Neuron (in vitro differentiated cells): ENCODE data around the gene LRRC49.
"Not testable (repeated sequence)": the region's sequence is repeated elsewhere in the genome, so short reads cannot be mapped to it uniquely, and the experiment has no call there.

Experiments used
- H2AFZ ChIP-seq: one replicate; pipeline ENCODE4 v1.6.1; 2013; ENCODE audit warnings: low read depth, mild to moderate bottlenecking, inconsistent platforms, low read length, moderate library complexity
- H3K27me3 ChIP-seq: one replicate; pipeline ENCODE4 v1.6.1; 2013; ENCODE audit warnings: low read length; ENCODE audit not compliant: insufficient read depth
- H3K36me3 ChIP-seq: one replicate; pipeline ENCODE4 v1.6.1; 2013; ENCODE audit warnings: low read length; ENCODE audit not compliant: insufficient read depth
- H3K4me1 ChIP-seq: one replicate; pipeline ENCODE4 v1.6.1; 2013; ENCODE audit warnings: low read length; ENCODE audit not compliant: insufficient read depth
- H3K4me3 ChIP-seq: 2 replicates; pipeline ENCODE4 v1.5.1; 2013; ENCODE audit warnings: mild to moderate bottlenecking, low read length, moderate library complexity
- H3K9me3 ChIP-seq: one replicate; pipeline ENCODE4 v1.6.1; 2013; ENCODE audit warnings: low read length

Gene LRRC49

DNA sequence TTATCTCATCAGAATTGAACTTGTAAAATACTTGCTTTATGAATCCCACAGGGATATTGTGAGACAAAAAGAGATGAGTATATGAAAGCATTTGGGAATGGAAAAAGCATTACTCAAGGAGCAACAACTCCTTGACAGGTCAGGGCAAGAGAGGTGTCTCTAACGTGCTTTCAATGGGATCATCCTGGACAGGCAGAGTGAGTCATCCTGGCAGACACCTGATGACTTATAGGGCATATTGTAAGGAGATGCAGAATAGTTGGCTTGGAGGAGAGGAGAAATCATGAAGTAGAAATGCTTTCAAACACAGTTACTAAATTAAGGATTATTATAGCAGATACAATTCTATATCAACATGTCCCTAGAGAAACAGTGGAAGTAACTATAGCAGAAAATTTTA, 150.7 kb downstream of the LRRC49 start:
- Histone ChIP-seq H3K27me3 (no peaks in the 10 kb centered on the region), H2AFZ (no peak overlapping the region), H3K36me3 (peaks cover under 1% of the 10 kb centered on the region), H3K4me3 (no peak overlapping the region), H3K4me1 (no peaks in the 10 kb centered on the region), H3K9me3 (no peaks in the 10 kb centered on the region)

DNA sequence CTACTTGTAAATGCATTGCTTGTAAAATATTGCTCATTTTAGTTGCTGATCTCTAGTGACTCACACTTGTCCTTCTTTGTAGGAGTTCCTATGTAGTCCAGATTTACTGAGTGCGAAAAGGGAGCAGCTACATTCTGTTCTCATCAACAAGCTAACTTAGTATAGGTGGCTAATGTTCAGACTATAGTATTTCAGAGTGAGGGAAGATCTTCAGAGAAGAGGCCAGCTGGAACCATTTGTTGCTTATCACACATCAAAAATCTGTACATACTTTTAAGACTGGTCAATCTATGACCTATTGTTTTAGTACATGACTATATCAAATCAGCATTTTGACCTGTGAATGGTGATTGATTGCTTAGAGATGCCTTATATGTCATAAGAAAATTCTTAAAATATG, 151.4 kb downstream of the LRRC49 start:
- no peaks in the 10 kb centered on the region for H3K36me3 ChIP-seq
- H3K4me3 ChIP-seq = no peak overlapping the region
- no peaks in the 10 kb centered on the region for H3K9me3 ChIP-seq
- no peak overlapping the region for H2AFZ ChIP-seq
- H3K27me3 ChIP-seq = no peaks in the 10 kb centered on the region
- no peaks in the 10 kb centered on the region for H3K4me1 ChIP-seq

DNA sequence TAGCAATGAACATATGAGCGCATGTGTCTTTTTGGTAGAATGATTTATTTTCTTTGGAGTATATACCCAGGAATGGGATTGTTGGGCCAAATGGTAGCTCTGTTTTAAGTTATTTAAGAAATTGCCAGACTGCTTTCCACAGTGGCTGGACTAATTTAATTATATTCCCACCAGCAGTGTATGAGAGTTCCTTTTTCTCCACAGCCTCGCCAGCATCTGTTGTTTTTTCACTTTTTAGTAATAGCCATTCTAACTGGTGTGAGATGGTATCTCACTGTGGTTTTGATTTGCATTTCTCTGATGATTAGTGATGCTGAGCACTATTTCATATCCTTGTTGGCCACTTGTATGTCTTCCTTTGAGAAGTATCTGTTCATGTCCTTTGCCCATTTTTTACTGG, 153.5 kb downstream of the LRRC49 start:
- not testable (repeated sequence) for H3K27me3 ChIP-seq, H3K4me3 ChIP-seq, H3K9me3 ChIP-seq, H3K36me3 ChIP-seq, H3K4me1 ChIP-seq, H2AFZ ChIP-seq

DNA sequence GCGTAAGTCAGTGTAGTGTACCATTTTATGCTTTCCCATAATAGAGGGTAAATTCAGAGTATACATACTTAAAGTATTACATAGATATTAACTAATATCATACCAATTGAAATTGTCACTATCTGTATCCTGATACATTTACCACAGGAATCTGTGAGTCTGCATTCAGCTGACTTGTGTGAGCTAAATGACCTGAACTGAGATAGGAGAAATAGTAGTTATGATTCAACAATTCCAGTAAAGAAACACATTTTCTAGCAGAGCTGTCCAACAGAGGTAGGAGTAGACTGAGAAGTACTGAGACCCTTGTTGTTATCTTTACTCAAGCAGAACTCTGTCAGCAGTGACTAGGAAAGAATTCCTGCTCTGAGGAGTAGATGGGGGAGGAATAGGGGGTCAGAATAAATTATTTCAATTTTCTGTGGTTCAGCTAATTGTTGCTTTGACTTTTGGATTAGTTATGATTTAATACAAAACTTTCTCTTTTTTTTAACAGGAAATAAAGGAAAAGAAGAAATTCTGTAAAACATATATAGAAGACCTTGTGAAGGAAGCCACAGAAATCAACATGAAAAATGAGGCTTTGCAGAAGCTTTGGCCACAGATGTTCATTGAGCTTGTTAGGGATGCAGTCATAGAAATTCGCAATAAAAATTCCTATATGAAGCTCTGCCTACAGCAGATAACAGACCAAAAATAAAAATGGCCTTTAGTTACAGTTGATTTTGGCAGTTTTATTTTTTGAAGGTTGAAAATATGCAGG, 156.5 kb downstream of the LRRC49 start:
- H3K4me1 ChIP-seq = no peaks in the 10 kb centered on the region
- H3K4me3 ChIP-seq = no peak overlapping the region
- H2AFZ ChIP-seq = no peak overlapping the region
- H3K36me3 ChIP-seq = peaks cover 4% of the 10 kb centered on the region
- H3K9me3 ChIP-seq = no peaks in the 10 kb centered on the region
- H3K27me3 ChIP-seq = no peaks in the 10 kb centered on the region

DNA sequence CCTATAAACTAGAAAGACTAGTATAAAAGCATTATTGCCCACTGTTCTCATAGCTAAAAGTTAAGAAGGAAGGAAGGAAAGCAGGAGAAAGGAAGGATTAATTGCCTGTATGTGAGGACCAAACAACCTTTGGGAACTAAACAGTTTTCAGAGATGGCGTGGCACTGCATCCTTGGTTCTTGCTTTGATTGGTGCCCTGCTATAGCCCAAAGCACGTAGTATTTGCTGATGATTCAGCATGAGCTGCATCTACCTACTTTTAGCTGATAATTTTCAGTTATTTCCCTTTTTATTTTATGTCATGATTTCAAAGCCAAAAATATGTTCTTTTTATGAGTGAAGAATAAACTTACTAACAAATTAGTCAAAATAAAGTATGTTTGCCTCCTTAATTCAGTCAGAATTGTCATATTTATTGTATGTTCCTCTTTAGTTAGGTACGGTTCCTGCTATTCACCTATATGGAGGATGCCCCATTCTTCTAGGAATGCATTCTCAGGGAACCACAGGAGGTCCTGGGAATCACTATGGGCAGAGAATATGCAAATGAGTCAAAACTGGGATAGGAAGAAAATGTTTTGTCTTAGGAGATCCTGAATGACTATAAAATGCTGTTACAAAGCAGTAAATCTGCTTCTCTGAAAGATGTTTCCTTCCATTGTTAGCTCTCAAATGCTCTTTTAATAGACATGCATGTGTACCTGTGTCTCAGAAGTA, 157.2 kb downstream of the LRRC49 start:
- H2AFZ ChIP-seq = no peak overlapping the region
- H3K27me3 ChIP-seq = no peaks in the 10 kb centered on the region
- peaks cover 4% of the 10 kb centered on the region for H3K36me3 ChIP-seq
- no peak overlapping the region for H3K4me3 ChIP-seq
- H3K4me1 ChIP-seq = peaks cover 1% of the 10 kb centered on the region
- H3K9me3 ChIP-seq = no peaks in the 10 kb centered on the region

DNA sequence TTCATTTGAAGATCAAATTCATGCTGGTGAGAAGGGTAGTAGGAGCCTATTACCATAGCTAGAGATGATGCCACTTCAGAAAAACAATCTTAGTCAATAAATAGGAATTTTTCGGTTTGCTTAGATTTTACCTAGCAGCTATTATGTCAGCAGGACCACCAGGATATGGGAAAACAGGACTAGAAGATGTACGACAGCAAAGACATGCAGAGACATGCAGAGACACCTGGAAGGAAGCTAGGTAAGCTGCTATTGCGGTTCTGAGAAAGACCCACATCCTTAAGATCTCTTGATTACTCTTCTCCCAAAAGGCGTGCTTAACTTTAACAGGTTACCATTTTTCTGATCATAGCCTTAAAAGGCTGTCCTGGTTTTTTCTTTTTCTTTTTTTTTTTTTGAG, 157.8 kb downstream of the LRRC49 start:
- Histone ChIP-seq H2AFZ (no peak overlapping the region), H3K9me3 (no peaks in the 10 kb centered on the region), H3K4me1 (peaks cover 1% of the 10 kb centered on the region), H3K36me3 (peaks cover 4% of the 10 kb centered on the region), H3K4me3 (no peak overlapping the region), H3K27me3 (no peaks in the 10 kb centered on the region)

DNA sequence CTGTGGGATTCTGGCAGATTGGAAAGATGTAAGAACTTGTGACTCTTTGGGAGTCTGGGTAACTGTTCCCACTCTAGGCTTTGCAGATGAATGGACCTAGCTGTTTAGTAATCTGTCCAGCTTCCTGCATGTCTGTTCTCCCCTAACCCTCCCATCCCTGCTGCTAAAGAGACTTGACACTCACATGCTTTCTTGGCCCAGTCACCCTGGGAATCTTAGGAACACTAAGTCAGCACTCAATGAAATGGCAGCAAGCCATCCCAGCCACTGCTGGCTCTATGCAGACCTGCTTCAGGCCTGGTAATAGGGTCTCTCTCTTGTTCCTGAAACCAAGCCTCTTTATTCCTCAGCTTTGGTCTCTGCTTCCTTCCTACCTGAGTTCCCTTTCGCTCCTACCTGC, 158.9 kb downstream of the LRRC49 start:
- no peaks in the 10 kb centered on the region for H3K9me3 ChIP-seq
- peaks cover 1% of the 10 kb centered on the region for H3K4me1 ChIP-seq
- peaks cover 4% of the 10 kb centered on the region for H3K36me3 ChIP-seq
- no peaks in the 10 kb centered on the region for H3K27me3 ChIP-seq
- no peak overlapping the region for H2AFZ ChIP-seq
- no peak overlapping the region for H3K4me3 ChIP-seq

DNA sequence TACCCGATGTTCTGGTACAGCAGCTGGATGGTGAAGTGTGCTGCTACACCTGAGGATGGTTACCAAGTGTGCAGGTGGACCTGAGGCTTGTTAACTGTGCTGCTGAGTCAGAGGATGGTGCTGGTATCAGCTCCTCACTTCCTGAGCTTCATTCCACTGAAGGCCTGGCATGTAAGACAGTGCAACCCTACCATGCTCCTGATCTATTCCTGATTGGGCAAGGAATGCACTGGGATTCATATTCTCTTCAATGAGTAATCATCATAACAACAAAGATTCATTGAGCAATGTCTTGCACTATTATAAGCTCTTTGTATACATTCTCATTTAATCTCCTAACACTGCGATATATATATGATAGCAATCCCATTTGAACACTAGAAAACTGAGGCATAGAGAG, 159.7 kb downstream of the LRRC49 start:
- no peaks in the 10 kb centered on the region for H3K9me3 ChIP-seq
- H3K4me1 ChIP-seq = peaks cover 1% of the 10 kb centered on the region
- H3K27me3 ChIP-seq = no peaks in the 10 kb centered on the region
- no peak overlapping the region for H3K4me3 ChIP-seq
- H3K36me3 ChIP-seq = peaks cover 4% of the 10 kb centered on the region
- no peak overlapping the region for H2AFZ ChIP-seq

DNA sequence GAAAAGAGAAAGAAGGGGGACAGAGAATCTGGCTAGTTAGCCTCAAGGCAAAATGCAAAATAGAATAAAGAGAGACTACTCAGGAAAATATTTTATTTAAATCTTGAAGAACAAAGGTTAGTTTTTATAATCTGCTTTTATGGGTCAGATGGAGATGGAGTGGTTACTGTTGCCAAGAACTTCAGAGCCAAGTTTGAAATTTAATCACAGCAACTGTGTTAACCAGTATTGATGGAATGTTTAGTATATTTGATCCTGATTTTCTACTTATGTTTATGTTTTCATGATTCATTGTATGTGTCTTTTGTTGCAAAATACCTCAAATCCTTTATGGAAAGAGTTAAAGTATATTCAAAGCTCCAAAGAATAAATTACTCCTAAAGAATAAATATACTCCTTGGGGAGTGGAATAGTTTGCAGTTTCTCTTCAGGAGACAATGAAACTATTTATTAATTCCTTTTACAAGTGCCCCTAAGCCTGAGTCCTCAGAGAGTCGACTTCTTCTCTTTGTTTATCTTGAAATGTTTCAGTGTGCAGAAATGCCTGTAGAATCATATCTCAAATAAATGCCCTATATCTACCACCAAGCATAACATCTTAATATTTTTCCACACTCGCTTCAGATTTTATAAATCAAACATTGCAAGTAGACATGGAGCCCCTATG, 161.8 kb downstream of the LRRC49 start:
- H3K27me3 ChIP-seq = no peaks in the 10 kb centered on the region
- H3K4me3 ChIP-seq = no peak overlapping the region
- H3K36me3 ChIP-seq = peaks cover 4% of the 10 kb centered on the region
- H2AFZ ChIP-seq = no peak overlapping the region
- peaks cover 1% of the 10 kb centered on the region for H3K4me1 ChIP-seq
- H3K9me3 ChIP-seq = no peaks in the 10 kb centered on the region

DNA sequence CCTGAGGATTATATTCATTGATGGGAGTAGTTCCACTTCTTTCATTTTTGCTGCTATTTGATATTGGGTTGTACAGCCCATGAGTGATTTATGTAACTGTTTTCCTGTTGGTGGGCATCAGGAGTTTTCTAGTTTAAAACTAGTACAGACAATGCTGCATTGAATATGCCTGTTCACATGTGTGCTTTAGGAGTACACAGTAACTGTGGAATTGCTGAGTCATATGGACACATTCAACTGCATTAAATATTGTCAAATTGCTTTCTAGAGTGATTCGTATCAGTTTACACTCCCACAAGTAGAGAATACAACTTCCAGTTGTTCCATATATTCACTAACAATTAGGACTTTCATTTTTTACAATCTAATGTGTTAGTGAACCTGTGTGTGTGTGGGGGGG, 162.8 kb downstream of the LRRC49 start:
- Histone ChIP-seq H2AFZ (no peak overlapping the region), H3K36me3 (peaks cover 1% of the 10 kb centered on the region), H3K4me3 (no peak overlapping the region), H3K27me3 (no peaks in the 10 kb centered on the region), H3K9me3 (no peaks in the 10 kb centered on the region), H3K4me1 (peaks cover 1% of the 10 kb centered on the region)

DNA sequence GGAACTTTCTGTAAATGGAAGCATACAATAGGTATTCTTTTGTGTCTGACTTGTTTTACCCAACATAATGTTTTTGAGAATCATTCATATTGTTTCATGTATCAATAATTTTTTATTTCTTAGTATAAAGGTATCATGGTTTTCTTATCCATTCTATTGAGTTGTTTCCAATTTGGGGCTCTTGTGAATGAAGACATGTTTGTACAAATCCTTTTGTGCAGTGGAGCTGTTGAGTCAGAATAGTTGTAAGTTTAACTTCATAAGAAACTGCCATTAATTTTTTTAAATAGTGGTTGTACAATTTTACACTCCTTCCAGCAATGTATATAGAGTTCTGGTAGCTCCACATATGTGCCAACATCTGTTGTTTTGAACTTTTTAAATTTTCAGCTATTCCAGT, 163.5 kb downstream of the LRRC49 start:
- Histone ChIP-seq H3K36me3 (no peaks in the 10 kb centered on the region), H3K27me3 (no peaks in the 10 kb centered on the region), H3K9me3 (no peaks in the 10 kb centered on the region), H3K4me1 (peaks cover 1% of the 10 kb centered on the region), H3K4me3 (no peak overlapping the region), H2AFZ (no peak overlapping the region)

DNA sequence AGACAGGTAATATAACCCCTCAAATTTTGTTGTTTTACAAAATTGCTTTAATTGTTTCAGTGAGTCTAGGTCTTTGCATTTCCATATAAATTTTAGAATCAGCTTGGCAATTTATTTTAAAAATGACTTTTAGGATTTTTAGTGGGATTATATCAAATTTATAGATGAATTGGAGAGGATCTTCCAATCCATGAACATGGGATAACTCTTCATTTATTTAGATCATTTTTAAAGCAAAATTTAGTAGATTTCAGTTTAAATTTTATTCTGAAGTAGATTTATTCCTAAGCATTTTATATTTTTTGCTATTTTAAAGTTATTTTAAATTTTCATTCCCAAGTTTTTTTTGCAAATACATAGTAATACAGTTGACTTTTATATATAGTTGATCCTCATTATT, 164.5 kb downstream of the LRRC49 start:
- Histone ChIP-seq H3K27me3 (no peaks in the 10 kb centered on the region), H3K4me3 (no peak overlapping the region), H3K4me1 (peaks cover 1% of the 10 kb centered on the region), H3K9me3 (no peaks in the 10 kb centered on the region), H3K36me3 (no peaks in the 10 kb centered on the region), H2AFZ (no peak overlapping the region)

DNA sequence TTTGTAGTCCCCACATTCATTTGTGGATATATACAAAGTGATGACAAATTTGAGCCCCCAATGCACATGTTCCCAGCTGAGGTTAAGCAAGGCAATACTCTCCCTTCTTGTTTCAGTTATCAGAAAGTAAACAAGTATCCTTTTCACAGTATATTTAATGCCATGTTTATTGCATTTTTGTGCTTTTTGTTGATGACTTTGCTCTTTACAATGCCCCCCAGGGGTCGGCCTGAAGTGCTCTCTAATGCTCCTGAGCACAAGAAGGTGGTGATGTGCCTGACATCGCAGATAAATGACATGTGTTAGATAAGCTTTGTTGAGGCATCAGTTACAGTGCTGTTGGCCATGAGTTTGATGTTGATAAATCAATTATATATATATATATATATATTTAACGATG, 165.0 kb downstream of the LRRC49 start:
- H3K4me3 ChIP-seq = no peak overlapping the region
- H2AFZ ChIP-seq = no peak overlapping the region
- H3K36me3 ChIP-seq = no peaks in the 10 kb centered on the region
- peaks cover 1% of the 10 kb centered on the region for H3K4me1 ChIP-seq
- H3K27me3 ChIP-seq = no peaks in the 10 kb centered on the region
- H3K9me3 ChIP-seq = no peaks in the 10 kb centered on the region
